Measurements from ENCODE around the gene ARID2.

Gene ARID2

GRCh38 chr12:45886685-45887084 is 157.2 kb downstream of the ARID2 start:
- TF ChIP-seq TAF1 (IDR thresholded peaks at IDR 0.05; ENCODE audit: borderline replicate concordance, insufficient read depth, low read length): no peak
- no peak for TF ChIP-seq REST (IDR thresholded peaks at IDR 0.05; ENCODE audit: insufficient read depth in 1 of 2, low read depth in 2 of 2, low read length in 2 of 2)
- no peak for TF ChIP-seq POLR2AphosphoS5 (IDR thresholded peaks at IDR 0.05; ENCODE audit: low read depth, low read length)
- no peak for TF ChIP-seq SIN3A (IDR thresholded peaks at IDR 0.05; ENCODE audit: borderline replicate concordance, insufficient read depth, low read length)
- no peak for TF ChIP-seq FOXP2 (optimal IDR thresholded peaks at IDR 0.05; ENCODE audit: borderline replicate concordance, extremely low read depth, extremely low read length, insufficient read depth)

- TF ChIP-seq TAF1 (IDR thresholded peaks at IDR 0.05; ENCODE audit: borderline replicate concordance, insufficient read depth, low read length): no peak
- no peak for TF ChIP-seq REST (IDR thresholded peaks at IDR 0.05; ENCODE audit: insufficient read depth in 1 of 2, low read depth in 2 of 2, low read length in 2 of 2)
- TF ChIP-seq SIN3A (IDR thresholded peaks at IDR 0.05; ENCODE audit: borderline replicate concordance, insufficient read depth, low read length): no peak
- no peak for TF ChIP-seq FOXP2 (optimal IDR thresholded peaks at IDR 0.05; ENCODE audit: borderline replicate concordance, extremely low read depth, extremely low read length, insufficient read depth)
- no peak for TF ChIP-seq POLR2AphosphoS5 (IDR thresholded peaks at IDR 0.05; ENCODE audit: low read depth, low read length)
Observed at GRCh38 chr12:45887544-45887943, 158.0 kb downstream of the ARID2 start.

GRCh38 chr12:45890276-45890675 is 160.8 kb downstream of the ARID2 start:
- TF ChIP-seq TAF1 (IDR thresholded peaks at IDR 0.05; ENCODE audit: borderline replicate concordance, insufficient read depth, low read length) (no peak), REST (IDR thresholded peaks at IDR 0.05; ENCODE audit: insufficient read depth in 1 of 2, low read depth in 2 of 2, low read length in 2 of 2) (no peak), POLR2AphosphoS5 (IDR thresholded peaks at IDR 0.05; ENCODE audit: low read depth, low read length) (no peak), FOXP2 (optimal IDR thresholded peaks at IDR 0.05; ENCODE audit: borderline replicate concordance, extremely low read depth, extremely low read length, insufficient read depth) (no peak), SIN3A (IDR thresholded peaks at IDR 0.05; ENCODE audit: borderline replicate concordance, insufficient read depth, low read length) (no peak)

- TF ChIP-seq REST (IDR thresholded peaks at IDR 0.05; ENCODE audit: insufficient read depth in 1 of 2, low read depth in 2 of 2, low read length in 2 of 2) (no peak), POLR2AphosphoS5 (IDR thresholded peaks at IDR 0.05; ENCODE audit: low read depth, low read length) (no peak), FOXP2 (optimal IDR thresholded peaks at IDR 0.05; ENCODE audit: borderline replicate concordance, extremely low read depth, extremely low read length, insufficient read depth) (no peak), SIN3A (IDR thresholded peaks at IDR 0.05; ENCODE audit: borderline replicate concordance, insufficient read depth, low read length) (no peak), TAF1 (IDR thresholded peaks at IDR 0.05; ENCODE audit: borderline replicate concordance, insufficient read depth, low read length) (no peak)
Observed at GRCh38 chr12:45893240-45893639, 163.7 kb downstream of the ARID2 start.

- no peak for TF ChIP-seq POLR2AphosphoS5 (IDR thresholded peaks at IDR 0.05; ENCODE audit: low read depth, low read length)
- TF ChIP-seq SIN3A (IDR thresholded peaks at IDR 0.05; ENCODE audit: borderline replicate concordance, insufficient read depth, low read length): no peak
- TF ChIP-seq TAF1 (IDR thresholded peaks at IDR 0.05; ENCODE audit: borderline replicate concordance, insufficient read depth, low read length): no peak
- no peak for TF ChIP-seq FOXP2 (optimal IDR thresholded peaks at IDR 0.05; ENCODE audit: borderline replicate concordance, extremely low read depth, extremely low read length, insufficient read depth)
- no peak for TF ChIP-seq REST (IDR thresholded peaks at IDR 0.05; ENCODE audit: insufficient read depth in 1 of 2, low read depth in 2 of 2, low read length in 2 of 2)
Observed at GRCh38 chr12:45895961-45896360, 166.5 kb downstream of the ARID2 start.

Data from PFSK-1 (cell line).